GM12878 (cell line): Measurements from ENCODE around the gene DTNA. TPM values are rescaled to one million over a fixed set of nuclear protein-coding genes. Genes with fewer than 3 reads are reported as not detected.

ENCODE experiments used
- ATAC-seq: fragments of 200-7000 bp; cut with Tn5 transposase; 3 replicates; pipeline ENCODE4 v1.9.1; 2020; ENCODE audit warnings: mild to moderate bottlenecking, moderate library complexity
- BruUV-seq: library from RNA; stranded (reverse); fragments of 400-500 nt; replicated peaks from 2 replicates; lab custom pipeline; 2021; lab: Mats Ljungman, UMichigan
- CTCF ChIA-PET: fragments of 300-600 bp; sonication (Branson Sonifier 250); formaldehyde crosslinking; extraction: SDS; loops from one replicate; lab custom pipeline; 2021; ENCODE audit warnings: inconsistent platforms; lab: Yijun Ruan, JAX
- POLR2A ChIA-PET: fragments of 350-600 bp; formaldehyde crosslinking; extraction: SDS; loops from one replicate; lab custom pipeline; 2021; ENCODE audit warnings: inconsistent platforms; lab: Charles Lee
- RAD21 ChIA-PET: fragments of 300-600 bp; sonication (Branson Sonifier 250); formaldehyde crosslinking; loops from one replicate; lab custom pipeline; 2023; ENCODE audit warnings: antibody characterized with exemption; ENCODE audit not compliant: unreplicated experiment; lab: Charles Lee
- SMC1A ChIA-PET: fragments of 300-600 bp; sonication (Branson Sonifier 250); formaldehyde crosslinking; loops from one replicate; lab custom pipeline; 2023; ENCODE audit not compliant: unreplicated experiment, uncharacterized antibody; lab: Charles Lee
- DNase-seq: peaks from one replicate; pipeline ENCODE4 v3.0.0-alpha.2; 2011; ENCODE audit warnings: low read depth, low spot score
- FAIRE-seq: peaks from 3 replicates; lab custom pipeline; 2011; peaks lifted over from hg19 to GRCh38; lab: Jason Lieb, UNC
- H2AFZ ChIP-seq: 2 replicates; pipeline ENCODE4 v1.6.0; 2011; ENCODE audit warnings: low read depth, low read length, control low read depth; ENCODE audit not compliant: control insufficient read depth
- H3K27ac ChIP-seq: 2 replicates; pipeline ENCODE4 v1.5.1; 2011; ENCODE audit warnings: control low read depth; ENCODE audit not compliant: control insufficient read depth, insufficient read depth
- H3K27me3 ChIP-seq, 2 experiments: replicated peaks in 1 of 2; 2 replicates each; pipeline versions ENCODE4 v1.6.0 to v1.6.1; 2011; ENCODE audit warnings: low read length in 1 of 2; ENCODE audit not compliant: control insufficient read depth in 2 of 2, insufficient read depth in 2 of 2
- H3K36me3 ChIP-seq, 2 experiments: 2 replicates each; pipeline ENCODE4 v1.5.1; 2011; ENCODE audit warnings: low read length in 1 of 2; ENCODE audit not compliant: control insufficient read depth in 2 of 2, insufficient read depth in 2 of 2
- H3K4me1 ChIP-seq: 2 replicates; pipeline ENCODE4 v1.6.1; 2011; ENCODE audit warnings: mild to moderate bottlenecking, low read length, moderate library complexity, mixed read lengths; ENCODE audit not compliant: control insufficient read depth, insufficient read depth
- H3K4me2 ChIP-seq: 2 replicates; pipeline ENCODE4 v1.6.0; 2011; ENCODE audit warnings: control low read depth; ENCODE audit not compliant: control insufficient read depth, insufficient read depth
- H3K4me3 ChIP-seq: fragments of 200-600 bp; sonication (generic); 2 replicates; pipeline ENCODE4 v1.5.1; 2016
- H3K79me2 ChIP-seq: 2 replicates; pipeline ENCODE4 v1.6.0; 2011; ENCODE audit warnings: low read length; ENCODE audit not compliant: control insufficient read depth, insufficient read depth
- H3K9ac ChIP-seq: 2 replicates; pipeline ENCODE4 v1.8.0; 2011; ENCODE audit warnings: low read length, control low read depth, mixed read lengths; ENCODE audit not compliant: control insufficient read depth, insufficient read depth
- H3K9me3 ChIP-seq: replicated peaks from 3 replicates; pipeline ENCODE4 v1.5.1; 2011; ENCODE audit warnings: mild to moderate bottlenecking, low read length; ENCODE audit not compliant: control insufficient read depth, insufficient read depth
- H4K20me1 ChIP-seq: 2 replicates; pipeline ENCODE4 v1.6.0; 2011; ENCODE audit not compliant: control insufficient read depth, insufficient read depth
- CREM ChIP-seq: IDR thresholded peaks from 2 replicates; pipeline ENCODE4 v1.6.1; 2014; ENCODE audit warnings: antibody characterized with exemption, low read depth
- NRF1 ChIP-seq: conservative IDR thresholded peaks from 2 replicates; pipeline ENCODE4 v1.6.1; 2011; ENCODE audit warnings: mild to moderate bottlenecking, low read depth, low read length, improper control_type of control experiment
- POU2F2 ChIP-seq: IDR thresholded peaks from 3 replicates; pipeline ENCODE4 v1.6.1; 2011; ENCODE audit warnings: low read depth, mild to moderate bottlenecking, low read length, borderline replicate concordance
- RELA ChIP-seq: fragments of 450-650 bp; IDR thresholded peaks from 2 replicates; pipeline ENCODE4 v1.8.0; 2014; ENCODE audit warnings: borderline replicate concordance; ENCODE audit not compliant: partially characterized antibody
- SREBF2 ChIP-seq: IDR thresholded peaks from 2 replicates; pipeline ENCODE4 v1.6.1; 2012; ENCODE audit warnings: mild to moderate bottlenecking, low read length
- SUPT20H ChIP-seq: IDR thresholded peaks from 2 replicates; pipeline ENCODE4 v1.6.1; 2011; ENCODE audit warnings: low read depth, mild to moderate bottlenecking, low read length, moderate library complexity, borderline replicate concordance; ENCODE audit not compliant: control insufficient read depth
- ZBTB11 ChIP-seq: fragments of 450-650 bp; formaldehyde crosslinking; IDR thresholded peaks from 2 replicates; pipeline ENCODE4 v1.5.0; 2022; ENCODE audit warnings: mild to moderate bottlenecking, missing genetic modification characterization
- ZNF687 ChIP-seq: fragments of 450-650 bp; IDR thresholded peaks from 2 replicates; pipeline ENCODE4 v1.6.1; 2017; ENCODE audit warnings: mild to moderate bottlenecking, moderate library complexity
- in situ Hi-C: fragments of 300-500 bp; cut with MboI; formaldehyde crosslinking; loops from 9 replicates; pipeline ENCODE4 v1.14.3; 2018; ENCODE audit warnings: mixed read lengths
- intact Hi-C: fragments of 100-400 bp; cut with micrococcal nuclease; formaldehyde crosslinking; loops from one replicate; pipeline ENCODE4 v1.14.2; 2022; ENCODE audit not compliant: unreplicated experiment
- polyA plus RNA-seq, 11 experiments: library from polyadenylated mRNA; depleted of rRNA in 4 of 11; unstranded in 6 of 11; stranded (reverse) in 5 of 11; fragments of >200 nt; fragmentation: Nextera tagmentation in 4 of 11; fragmentation: Illumina TruSeq in 1 of 11; extraction: Ambion mirVana in 4 of 11; extraction: Trizol in 1 of 11; gene quantifications; 1 replicate in 1 of 11; 2 replicates in 10 of 11; pipeline versions ENCODE4 v1.2.1 to v1.2.3, GENCODE V29; 2011 to 2016; ENCODE audit warnings: inconsistent platforms in 2 of 11, missing spikeins in 2 of 11, low read depth in 1 of 11
- total RNA-seq, 4 experiments: library from RNA; depleted of rRNA in 3 of 4; stranded (reverse); fragments of >200 nt in 3 of 4; fragmentation: Illumina TruSeq in 1 of 4; extraction: Trizol in 1 of 4; gene quantifications; 2 replicates each; pipeline versions ENCODE4 v1.2.1 to v1.2.3, GENCODE V29; 2013 to 2021
- TF ChIP-seq, protein P1 (sequence below): fragments of 450-650 bp; conservative IDR thresholded peaks from 2 replicates; pipeline ENCODE4 v1.6.1; 2017; ENCODE audit warnings: mild to moderate bottlenecking, moderate library complexity

Gene DTNA
- total and polyA plus RNA-seq, 10 of the 15 experiments (the other 5 are each of a cell fraction or from before 2014, with no cell fraction given): 0.26 to 8.6 (median 0.53) TPM

GRCh38 chr18:34730774-34731173 lies 20.7 kb downstream of the DTNA start:
- POLR2A ChIA-PET: no interaction called here
- H3K4me2 ChIP-seq: no peak overlapping the region
- RAD21 ChIA-PET: interaction anchor here (1.2 kb wide), 1 partner anchor 42 kb away, joined by 3 read pairs; no protein-coding TSS in a partner anchor
- DNase-seq (no peak), FAIRE-seq (no peak), ATAC-seq (no peak)
- no peaks in the 10 kb centered on the region for H3K27me3 ChIP-seq
- no peaks in the 10 kb centered on the region for H3K79me2 ChIP-seq
- H3K27ac ChIP-seq: no peak overlapping the region
- no peaks in the 10 kb centered on the region for H4K20me1 ChIP-seq
- TF ChIP-seq SREBF2 (no peak), ZNF687 (no peak), NRF1 (no peak), CREM (no peak), ZBTB11 (CRISPR knock-in tag) (no peak), POU2F2 (no peak), SUPT20H (no peak), RELA (no peak)
- TF ChIP-seq, protein P1, sequence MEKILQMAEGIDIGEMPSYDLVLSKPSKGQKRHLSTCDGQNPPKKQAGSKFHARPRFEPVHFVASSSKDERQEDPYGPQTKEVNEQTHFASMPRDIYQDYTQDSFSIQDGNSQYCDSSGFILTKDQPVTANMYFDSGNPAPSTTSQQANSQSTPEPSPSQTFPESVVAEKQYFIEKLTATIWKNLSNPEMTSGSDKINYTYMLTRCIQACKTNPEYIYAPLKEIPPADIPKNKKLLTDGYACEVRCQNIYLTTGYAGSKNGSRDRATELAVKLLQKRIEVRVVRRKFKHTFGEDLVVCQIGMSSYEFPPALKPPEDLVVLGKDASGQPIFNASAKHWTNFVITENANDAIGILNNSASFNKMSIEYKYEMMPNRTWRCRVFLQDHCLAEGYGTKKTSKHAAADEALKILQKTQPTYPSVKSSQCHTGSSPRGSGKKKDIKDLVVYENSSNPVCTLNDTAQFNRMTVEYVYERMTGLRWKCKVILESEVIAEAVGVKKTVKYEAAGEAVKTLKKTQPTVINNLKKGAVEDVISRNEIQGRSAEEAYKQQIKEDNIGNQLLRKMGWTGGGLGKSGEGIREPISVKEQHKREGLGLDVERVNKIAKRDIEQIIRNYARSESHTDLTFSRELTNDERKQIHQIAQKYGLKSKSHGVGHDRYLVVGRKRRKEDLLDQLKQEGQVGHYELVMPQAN: no peak
- no peaks in the 10 kb centered on the region for H3K4me1 ChIP-seq
- CTCF ChIA-PET: interaction anchor here (0.8 to 2.3 kb wide), 5 partner anchors 10 to 607 kb away, joined by 3 to 13 read pairs (median 4); no protein-coding TSS in a partner anchor
- in situ Hi-C loops: no loop called here
- no peak overlapping the region for H3K9ac ChIP-seq
- H3K9me3 ChIP-seq: no peaks in the 10 kb centered on the region
- no peak overlapping the region for H2AFZ ChIP-seq
- intact Hi-C loops: no loop called here
- H3K36me3 ChIP-seq: no peaks in the 10 kb centered on the region
- H3K4me3 ChIP-seq: no peak overlapping the region
- SMC1A ChIA-PET: interaction anchor here (1.3 to 1.6 kb wide), 3 partner anchors 10 to 58 kb away, joined by 3 to 6 read pairs (median 4); no protein-coding TSS in a partner anchor
- BruUV-seq: no TSS peak
